ENCODE measurements around the gene NRXN3. TPM values are rescaled to one million over a fixed set of nuclear protein-coding genes. Genes with fewer than 3 reads are reported as not detected.
A peak's percentile ranks its signal among the peaks of the same experiment; 100 is the strongest.

NRXN3 gene
- total RNA-seq, 2 experiments from 2014 or later = not detected

- intact Hi-C loops (cut with micrococcal nuclease; ENCODE audit: unreplicated experiment) = no loop called here
- TF ChIP-seq EZH2phosphoT487 (IDR thresholded peaks at IDR 0.05; ENCODE audit: borderline replicate concordance, low read depth, low read length) (no peak), CTCF (conservative IDR thresholded peaks at IDR 0.05; ENCODE audit: low read length) (no peak)
- CTCF ChIA-PET (ENCODE audit: unreplicated experiment) = no interaction called here
Observed at GRCh38 chr14:78847801-78848200, 677.6 kb downstream of the NRXN3 start.

GRCh38 chr14:78848234-78848820 is 678.2 kb downstream of the NRXN3 start:
- Histone ChIP-seq H3K4me3 (ENCODE audit: low read depth, low read length, poor library complexity, severe bottlenecking) (no peak overlapping the region), H4K20me1 (ENCODE audit: insufficient read depth, low read length) (no peaks in the 10 kb centered on the region), H3K9me2 (ENCODE audit: insufficient read depth, low read length) (no peaks in the 10 kb centered on the region), H3K9me3 (ENCODE audit: low read length) (no peaks in the 10 kb centered on the region), H3K36me3 (ENCODE audit: insufficient read depth, low read length) (no peaks in the 10 kb centered on the region), H3K4me1 (ENCODE audit: insufficient read depth, low read length, poor library complexity, severe bottlenecking) (no peaks in the 10 kb centered on the region), H3K4me2 (ENCODE audit: low read length) (no peak overlapping the region), H3K27ac (ENCODE audit: low read depth, low read length, poor library complexity, severe bottlenecking) (no peak overlapping the region), H3K79me2 (ENCODE audit: insufficient read depth, low read depth, low read length) (no peaks in the 10 kb centered on the region), H2AFZ (ENCODE audit: low read length) (no peak overlapping the region)
- no TSS peak for BruUV-seq (replicated peaks)
- CTCF ChIA-PET (ENCODE audit: unreplicated experiment) = no interaction called here
- DNase-seq (ENCODE audit: low spot score) = peak; percentile 54
- TF ChIP-seq EZH2phosphoT487 (IDR thresholded peaks at IDR 0.05; ENCODE audit: borderline replicate concordance, low read depth, low read length) = no peak
- TF ChIP-seq CTCF (conservative IDR thresholded peaks at IDR 0.05; ENCODE audit: low read length) = peak; percentile 85
- intact Hi-C loops (cut with micrococcal nuclease; ENCODE audit: unreplicated experiment) = no loop called here
- POLR2A ChIA-PET = interaction anchor here (0.6 kb wide), 1 partner anchor 1991 kb away, joined by 4 read pairs; no protein-coding TSS in a partner anchor

More at GRCh38 chr14:78847801-78848200, 677.6 kb downstream of the NRXN3 start:
- Histone ChIP-seq H3K9me3 (ENCODE audit: low read length) (no peaks in the 10 kb centered on the region), H3K4me3 (ENCODE audit: low read depth, low read length, poor library complexity, severe bottlenecking) (no peak overlapping the region), H4K20me1 (ENCODE audit: insufficient read depth, low read length) (no peaks in the 10 kb centered on the region), H3K4me2 (ENCODE audit: low read length) (no peak overlapping the region), H3K36me3 (ENCODE audit: insufficient read depth, low read length) (no peaks in the 10 kb centered on the region), H3K4me1 (ENCODE audit: insufficient read depth, low read length, poor library complexity, severe bottlenecking) (no peaks in the 10 kb centered on the region), H3K27ac (ENCODE audit: low read depth, low read length, poor library complexity, severe bottlenecking) (no peak overlapping the region), H3K9me2 (ENCODE audit: insufficient read depth, low read length) (no peaks in the 10 kb centered on the region), H3K79me2 (ENCODE audit: insufficient read depth, low read depth, low read length) (no peaks in the 10 kb centered on the region), H2AFZ (ENCODE audit: low read length) (no peak overlapping the region)
- DNase-seq (ENCODE audit: low spot score) = no peak
- POLR2A ChIA-PET = no interaction called here
- BruUV-seq (replicated peaks) = no TSS peak

GRCh38 chr14:78849952-78850351 is 679.8 kb downstream of the NRXN3 start:
- H3K4me3 ChIP-seq (ENCODE audit: low read depth, low read length, poor library complexity, severe bottlenecking) = no peak overlapping the region
- no peaks in the 10 kb centered on the region for H3K79me2 ChIP-seq (ENCODE audit: insufficient read depth, low read depth, low read length)
- TF ChIP-seq CTCF (conservative IDR thresholded peaks at IDR 0.05; ENCODE audit: low read length) (no peak), EZH2phosphoT487 (IDR thresholded peaks at IDR 0.05; ENCODE audit: borderline replicate concordance, low read depth, low read length) (no peak)
- CTCF ChIA-PET (ENCODE audit: unreplicated experiment) = no interaction called here
- no peak overlapping the region for H3K27ac ChIP-seq (ENCODE audit: low read depth, low read length, poor library complexity, severe bottlenecking)
- H3K9me2 ChIP-seq (ENCODE audit: insufficient read depth, low read length) = no peaks in the 10 kb centered on the region
- BruUV-seq (replicated peaks) = no TSS peak
- H2AFZ ChIP-seq (ENCODE audit: low read length) = no peak overlapping the region
- no peaks in the 10 kb centered on the region for H3K9me3 ChIP-seq (ENCODE audit: low read length)
- no peaks in the 10 kb centered on the region for H3K36me3 ChIP-seq (ENCODE audit: insufficient read depth, low read length)
- no peaks in the 10 kb centered on the region for H4K20me1 ChIP-seq (ENCODE audit: insufficient read depth, low read length)
- POLR2A ChIA-PET = interaction anchor here (0.8 kb wide), 1 partner anchor 119 kb away, joined by 4 read pairs; no protein-coding TSS in a partner anchor
- no peak for DNase-seq (ENCODE audit: low spot score)
- H3K4me1 ChIP-seq (ENCODE audit: insufficient read depth, low read length, poor library complexity, severe bottlenecking) = no peaks in the 10 kb centered on the region
- intact Hi-C loops (cut with micrococcal nuclease; ENCODE audit: unreplicated experiment) = no loop called here
- no peak overlapping the region for H3K4me2 ChIP-seq (ENCODE audit: low read length)
